ENCODE measurements around the gene MRPL2. TPM values are rescaled to one million over a fixed set of nuclear protein-coding genes. Genes with fewer than 3 reads are reported as not detected.
"Not testable (repeated sequence)": the region's sequence is repeated elsewhere in the genome, so short reads cannot be mapped to it uniquely, and the experiment has no call there.

Gene MRPL2
- polyA plus RNA-seq, 1 donor (not counting 4 experiments of a cell fraction or from before 2014, with no cell fraction given): 27.4 TPM

- dilution Hi-C loops (cut with MboI; ENCODE audit: extremely low pct_ligation_motif_present, low sequenced_read_pairs): no loop called here
- H3K9ac ChIP-seq (ENCODE audit: control insufficient read depth, extremely low read depth, insufficient read depth, low read length): no peak overlapping the region
These were observed 13.8 kb downstream of the MRPL2 start for GRCh38 chr6:43045371-43045930.

DNA sequence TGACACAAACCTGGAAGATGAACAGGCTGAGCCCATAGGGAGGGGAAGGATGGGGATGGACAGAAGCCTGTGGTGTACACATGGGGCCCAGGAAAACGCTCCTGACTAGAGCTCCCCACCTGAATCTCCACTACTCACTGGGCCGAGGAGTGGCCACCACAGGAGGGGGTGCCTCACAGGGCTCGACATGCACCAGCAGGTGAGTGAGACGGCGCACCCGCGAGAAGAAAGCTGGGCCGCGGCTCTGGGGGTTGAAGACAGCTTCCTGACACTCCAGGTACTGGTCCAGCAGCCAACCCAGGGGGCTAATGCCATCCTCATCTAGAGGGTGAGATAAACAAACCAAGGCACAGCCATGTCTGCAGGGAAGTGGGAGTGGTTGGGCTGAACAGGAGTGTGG, 15.9 kb downstream of the MRPL2 start:
- H4K20me1 ChIP-seq (ENCODE audit: control insufficient read depth, extremely low read depth, insufficient read depth, low read length): no peaks in the 10 kb centered on the region
- peaks cover 38 to 40% of the 10 kb centered on the region in 2 experiments for H3K36me3 ChIP-seq (ENCODE audit: control insufficient read depth in 2 of 2, extremely low read depth in 1 of 2, insufficient read depth in 2 of 2, low read length in 2 of 2)
- H3K79me2 ChIP-seq (ENCODE audit: control insufficient read depth, insufficient read depth, low read length): no peaks in the 10 kb centered on the region
- no peaks in the 10 kb centered on the region for H3K4me1 ChIP-seq (ENCODE audit: control insufficient read depth, extremely low read depth, insufficient read depth, low read length)
- no peak for FAIRE-seq
- H3K27me3 ChIP-seq (ENCODE audit: control insufficient read depth, extremely low read depth, insufficient read depth, low read length): no peaks in the 10 kb centered on the region
- no peak overlapping the region for H3K4me2 ChIP-seq (ENCODE audit: control insufficient read depth, extremely low read depth, insufficient read depth, low read depth, low read length)
- H3K4me3 ChIP-seq (ENCODE audit: control insufficient read depth in 2 of 3, extremely low read depth in 1 of 3, insufficient read depth in 2 of 3, low read depth in 1 of 3, low read length in 3 of 3): no peak overlapping the region
- H3K27ac ChIP-seq (ENCODE audit: control insufficient read depth, insufficient read depth, low read length): no peak overlapping the region
- no peak for TF ChIP-seq EZH2 (IDR thresholded peaks at IDR 0.05; ENCODE audit: low read length)
- TF ChIP-seq, protein P1, sequence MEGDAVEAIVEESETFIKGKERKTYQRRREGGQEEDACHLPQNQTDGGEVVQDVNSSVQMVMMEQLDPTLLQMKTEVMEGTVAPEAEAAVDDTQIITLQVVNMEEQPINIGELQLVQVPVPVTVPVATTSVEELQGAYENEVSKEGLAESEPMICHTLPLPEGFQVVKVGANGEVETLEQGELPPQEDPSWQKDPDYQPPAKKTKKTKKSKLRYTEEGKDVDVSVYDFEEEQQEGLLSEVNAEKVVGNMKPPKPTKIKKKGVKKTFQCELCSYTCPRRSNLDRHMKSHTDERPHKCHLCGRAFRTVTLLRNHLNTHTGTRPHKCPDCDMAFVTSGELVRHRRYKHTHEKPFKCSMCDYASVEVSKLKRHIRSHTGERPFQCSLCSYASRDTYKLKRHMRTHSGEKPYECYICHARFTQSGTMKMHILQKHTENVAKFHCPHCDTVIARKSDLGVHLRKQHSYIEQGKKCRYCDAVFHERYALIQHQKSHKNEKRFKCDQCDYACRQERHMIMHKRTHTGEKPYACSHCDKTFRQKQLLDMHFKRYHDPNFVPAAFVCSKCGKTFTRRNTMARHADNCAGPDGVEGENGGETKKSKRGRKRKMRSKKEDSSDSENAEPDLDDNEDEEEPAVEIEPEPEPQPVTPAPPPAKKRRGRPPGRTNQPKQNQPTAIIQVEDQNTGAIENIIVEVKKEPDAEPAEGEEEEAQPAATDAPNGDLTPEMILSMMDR (optimal IDR thresholded peaks at IDR 0.05 in 1 of 3, IDR thresholded peaks at IDR 0.05 in 1 of 3, conservative IDR thresholded peaks at IDR 0.05 in 1 of 3; ENCODE audit: extremely low read depth in 1 of 3, insufficient read depth in 2 of 3, low read length in 3 of 3): no peak
- no peak overlapping the region for H3K9ac ChIP-seq (ENCODE audit: control insufficient read depth, extremely low read depth, insufficient read depth, low read length)
- no peak overlapping the region for H2AFZ ChIP-seq (ENCODE audit: control insufficient read depth, low read length)
- H3K9me3 ChIP-seq (ENCODE audit: control insufficient read depth, low read depth, low read length): no peaks in the 10 kb centered on the region
- DNase-seq (ENCODE audit: low read depth, low spot score): no peak
- no peaks in the 10 kb centered on the region for H3K9me1 ChIP-seq (ENCODE audit: control insufficient read depth, extremely low read depth, insufficient read depth, low read length)
- dilution Hi-C loops (cut with MboI; ENCODE audit: extremely low pct_ligation_motif_present, low sequenced_read_pairs): no loop called here

More at GRCh38 chr6:43045371-43045930, 13.8 kb downstream of the MRPL2 start:
- H3K27ac ChIP-seq (ENCODE audit: control insufficient read depth, insufficient read depth, low read length): no peak overlapping the region
- no peak overlapping the region for H3K4me3 ChIP-seq (ENCODE audit: control insufficient read depth in 2 of 3, extremely low read depth in 1 of 3, insufficient read depth in 2 of 3, low read depth in 1 of 3, low read length in 3 of 3)
- no peaks in the 10 kb centered on the region for H3K4me1 ChIP-seq (ENCODE audit: control insufficient read depth, extremely low read depth, insufficient read depth, low read length)
- no peak for DNase-seq (ENCODE audit: low read depth, low spot score)
- no peak for FAIRE-seq
- no peak overlapping the region for H3K4me2 ChIP-seq (ENCODE audit: control insufficient read depth, extremely low read depth, insufficient read depth, low read depth, low read length)
- H3K9me3 ChIP-seq (ENCODE audit: control insufficient read depth, low read depth, low read length): no peaks in the 10 kb centered on the region
- H3K79me2 ChIP-seq (ENCODE audit: control insufficient read depth, insufficient read depth, low read length): no peaks in the 10 kb centered on the region
- H3K9me1 ChIP-seq (ENCODE audit: control insufficient read depth, extremely low read depth, insufficient read depth, low read length): no peaks in the 10 kb centered on the region
- no peak overlapping the region for H2AFZ ChIP-seq (ENCODE audit: control insufficient read depth, low read length)
- peaks cover 38 to 40% of the 10 kb centered on the region in 2 experiments for H3K36me3 ChIP-seq (ENCODE audit: control insufficient read depth in 2 of 2, extremely low read depth in 1 of 2, insufficient read depth in 2 of 2, low read length in 2 of 2)
- H3K27me3 ChIP-seq (ENCODE audit: control insufficient read depth, extremely low read depth, insufficient read depth, low read length): no peaks in the 10 kb centered on the region
- TF ChIP-seq EZH2 (IDR thresholded peaks at IDR 0.05; ENCODE audit: low read length): no peak
- TF ChIP-seq, protein P1 (optimal IDR thresholded peaks at IDR 0.05 in 1 of 3, IDR thresholded peaks at IDR 0.05 in 1 of 3, conservative IDR thresholded peaks at IDR 0.05 in 1 of 3; ENCODE audit: extremely low read depth in 1 of 3, insufficient read depth in 2 of 3, low read length in 3 of 3): no peak
- H4K20me1 ChIP-seq (ENCODE audit: control insufficient read depth, extremely low read depth, insufficient read depth, low read length): no peaks in the 10 kb centered on the region

GRCh38 chr6:43041475-43041874, 17.8 kb downstream of the MRPL2 start:
- H3K4me1 ChIP-seq (ENCODE audit: control insufficient read depth, extremely low read depth, insufficient read depth, low read length); H3K9me1 ChIP-seq (ENCODE audit: control insufficient read depth, extremely low read depth, insufficient read depth, low read length); DNase-seq (ENCODE audit: low read depth, low spot score); FAIRE-seq; H3K9me3 ChIP-seq (ENCODE audit: control insufficient read depth, low read depth, low read length); H3K27ac ChIP-seq (ENCODE audit: control insufficient read depth, insufficient read depth, low read length); H2AFZ ChIP-seq (ENCODE audit: control insufficient read depth, low read length); H3K27me3 ChIP-seq (ENCODE audit: control insufficient read depth, extremely low read depth, insufficient read depth, low read length); H4K20me1 ChIP-seq (ENCODE audit: control insufficient read depth, extremely low read depth, insufficient read depth, low read length); H3K4me2 ChIP-seq (ENCODE audit: control insufficient read depth, extremely low read depth, insufficient read depth, low read depth, low read length); H3K9ac ChIP-seq (ENCODE audit: control insufficient read depth, extremely low read depth, insufficient read depth, low read length); dilution Hi-C loops (cut with MboI; ENCODE audit: extremely low pct_ligation_motif_present, low sequenced_read_pairs); H3K79me2 ChIP-seq (ENCODE audit: control insufficient read depth, insufficient read depth, low read length); H3K4me3 ChIP-seq (ENCODE audit: control insufficient read depth in 2 of 3, extremely low read depth in 1 of 3, insufficient read depth in 2 of 3, low read depth in 1 of 3, low read length in 3 of 3): not testable (repeated sequence)
- H3K36me3 ChIP-seq (ENCODE audit: control insufficient read depth in 2 of 2, extremely low read depth in 1 of 2, insufficient read depth in 2 of 2, low read length in 2 of 2): peaks cover 34 to 41% of the 10 kb centered on the region in 2 experiments
